ENCODE results near the gene ABCA5.

GRCh38 chr17:69302682-69303081 lies 24.3 kb downstream of the ABCA5 start:
- TF ChIP-seq YY1 (IDR thresholded peaks at IDR 0.05; ENCODE audit: low read depth, low read length): no peak
- no peak for TF ChIP-seq CTCF (IDR thresholded peaks at IDR 0.05 in 2 of 3, conservative IDR thresholded peaks at IDR 0.05 in 1 of 3; ENCODE audit: control insufficient read depth in 2 of 3, extremely low read depth in 1 of 3, insufficient read depth in 1 of 3, low read depth in 3 of 3, low read length in 3 of 3)
- no peak for TF ChIP-seq POLR2A (IDR thresholded peaks at IDR 0.05; ENCODE audit: low read depth, low read length)
- no peak for TF ChIP-seq USF2 (IDR thresholded peaks at IDR 0.05; ENCODE audit: borderline replicate concordance, low read depth, low read length)
- no peak for TF ChIP-seq NR2C1 (IDR thresholded peaks at IDR 0.05)
- TF ChIP-seq NFYA (IDR thresholded peaks at IDR 0.05; ENCODE audit: borderline replicate concordance, low read depth, low read length): no peak
- TF ChIP-seq SPI1 (IDR thresholded peaks at IDR 0.05; ENCODE audit: borderline replicate concordance, insufficient read depth, low read depth, low read length): no peak
- no peak for TF ChIP-seq NR2C2 (IDR thresholded peaks at IDR 0.05; ENCODE audit: borderline replicate concordance, control insufficient read depth, insufficient read length, low read depth)
- no peak for TF ChIP-seq BCL11A (IDR thresholded peaks at IDR 0.05; ENCODE audit: low read depth, low read length)
- TF ChIP-seq CHD2 (IDR thresholded peaks at IDR 0.05; ENCODE audit: borderline replicate concordance, low read depth, low read length): no peak
- TF ChIP-seq CREB1 (IDR thresholded peaks at IDR 0.05; ENCODE audit: low read depth): no peak
- TF ChIP-seq PBX3 (IDR thresholded peaks at IDR 0.05; ENCODE audit: insufficient replicate concordance, low read depth, low read length): no peak

Data from GM12878 (cell line).